H1 (cell line): Measurements from ENCODE around the gene PDE6D. TPM values are rescaled to one million over a fixed set of nuclear protein-coding genes. Genes with fewer than 3 reads are reported as not detected.

ENCODE experiments used
- CTCF ChIA-PET: fragments of 300-600 bp; sonication (Branson Sonifier 250); formaldehyde crosslinking; loops from one replicate; lab custom pipeline; 2021; ENCODE audit not compliant: partially characterized antibody; lab: Charles Lee
- POLR2A ChIA-PET: fragments of 300-600 bp; sonication (Branson Sonifier 250); formaldehyde crosslinking; loops from one replicate; lab custom pipeline; 2021; ENCODE audit warnings: inconsistent platforms; ENCODE audit not compliant: partially characterized antibody; lab: Charles Lee
- DNase-seq, 2 experiments: peaks; one replicate each; pipeline versions ENCODE4 v3.0.0 to v3.0.0-alpha.2; 2010 to 2022; ENCODE audit warnings: low spot score in 2 of 2, low read depth in 1 of 2, mixed read lengths in 1 of 2
- FAIRE-seq: peaks from 2 replicates; lab custom pipeline; 2011; peaks lifted over from hg19 to GRCh38; lab: Jason Lieb, UNC
- H2AFZ ChIP-seq: 2 replicates; pipeline ENCODE4 v1.8.1; 2012; ENCODE audit warnings: low read length, inconsistent platforms
- H2AK5ac ChIP-seq: 2 replicates; pipeline ENCODE4 v1.6.1; 2013; ENCODE audit warnings: low read depth, low read length
- H2BK120ac ChIP-seq: replicated peaks from 2 replicates; pipeline ENCODE3; 2013; ENCODE audit warnings: low read depth, low read length, inconsistent platforms
- H2BK12ac ChIP-seq: 2 replicates; pipeline ENCODE4 v1.6.1; 2013; ENCODE audit warnings: low read depth, low read length
- H2BK15ac ChIP-seq: 2 replicates; pipeline ENCODE4 v1.6.1; 2013; ENCODE audit warnings: low read length
- H2BK20ac ChIP-seq: 2 replicates; pipeline ENCODE4 v1.6.1; 2013; ENCODE audit warnings: low read length
- H2BK5ac ChIP-seq: 2 replicates; pipeline ENCODE4 v1.6.1; 2013; ENCODE audit warnings: low read depth, low read length
- H3K14ac ChIP-seq: 2 replicates; pipeline ENCODE4 v1.6.1; 2013; ENCODE audit warnings: inconsistent platforms; ENCODE audit not compliant: insufficient read length
- H3K18ac ChIP-seq: 2 replicates; pipeline ENCODE4 v1.6.1; 2013; ENCODE audit warnings: low read length; ENCODE audit errors: extremely low read depth
- H3K23ac ChIP-seq: 2 replicates; pipeline ENCODE4 v1.6.1; 2013; ENCODE audit warnings: inconsistent platforms; ENCODE audit not compliant: insufficient read length
- H3K23me2 ChIP-seq: 2 replicates; pipeline ENCODE4 v1.6.1; 2013; ENCODE audit warnings: low read depth, low read length
- H3K27ac ChIP-seq: 2 replicates; pipeline ENCODE4 v1.6.1; 2011; ENCODE audit warnings: low read depth, low read length, inconsistent platforms
- H3K27me3 ChIP-seq, 4 experiments: replicated peaks in 1 of 4; 1 replicate in 1 of 4; 2 replicates in 3 of 4; pipeline versions ENCODE4 v1.6.1 to v1.8.1; 2011 to 2013; ENCODE audit warnings: low read length in 3 of 4, mild to moderate bottlenecking in 3 of 4, inconsistent platforms in 2 of 4, mixed read lengths in 2 of 4, moderate library complexity in 1 of 4; ENCODE audit not compliant: control insufficient read depth in 3 of 4, insufficient read depth in 3 of 4; ENCODE audit errors: extremely low read depth in 1 of 4
- H3K36me3 ChIP-seq, 4 experiments: 2 replicates each; pipeline versions ENCODE4 v1.6.1 to v1.8.1; 2011 to 2013; ENCODE audit warnings: mild to moderate bottlenecking in 4 of 4, low read length in 3 of 4, moderate library complexity in 2 of 4, control low read depth in 1 of 4, inconsistent platforms in 1 of 4; ENCODE audit not compliant: insufficient read depth in 4 of 4, control insufficient read depth in 2 of 4
- H3K4ac ChIP-seq: replicated peaks from 2 replicates; pipeline ENCODE3; 2013; ENCODE audit warnings: low read length, low read depth, mixed read lengths, inconsistent platforms; ENCODE audit not compliant: insufficient read length
- H3K4me1 ChIP-seq, 4 experiments: replicated peaks in 1 of 4; 1 replicate in 1 of 4; 2 replicates in 3 of 4; pipeline versions ENCODE4 v1.6.1 to v1.8.1; 2011 to 2013; ENCODE audit warnings: low read length in 3 of 4, inconsistent platforms in 2 of 4, mixed read lengths in 1 of 4; ENCODE audit not compliant: insufficient read depth in 4 of 4, control insufficient read depth in 3 of 4
- H3K4me2 ChIP-seq, 2 experiments: 2 replicates each; pipeline versions ENCODE4 v1.6.1 to v1.8.1; 2011 to 2013; ENCODE audit warnings: low read depth in 2 of 2, low read length in 2 of 2, control low read depth in 1 of 2, inconsistent platforms in 1 of 2, mild to moderate bottlenecking in 1 of 2; ENCODE audit not compliant: insufficient read depth in 1 of 2
- H3K4me3 ChIP-seq, 4 experiments: fragments of 200-600, 300-600 bp in 1 of 4; sonication (generic), shearing (Covaris generic), sonication (Bioruptor Twin) in 1 of 4; 2 replicates each; pipeline versions ENCODE4 v1.5.1 to v1.8.1; 2011 to 2016; ENCODE audit warnings: low read length in 4 of 4, low read depth in 3 of 4, control low read depth in 2 of 4, inconsistent platforms in 2 of 4, mild to moderate bottlenecking in 2 of 4, mixed read lengths in 1 of 4, moderate library complexity in 1 of 4; ENCODE audit not compliant: insufficient read depth in 2 of 4; ENCODE audit errors: extremely low read depth in 1 of 4
- H3K56ac ChIP-seq: replicated peaks from 2 replicates; pipeline ENCODE3; 2013; ENCODE audit warnings: low read depth, mild to moderate bottlenecking, mixed read lengths, low read length, inconsistent platforms; ENCODE audit not compliant: insufficient read length
- H3K79me1 ChIP-seq: 2 replicates; pipeline ENCODE4 v1.6.1; 2013; ENCODE audit warnings: low read depth, low read length, control low read depth
- H3K79me2 ChIP-seq, 2 experiments: 2 replicates each; pipeline versions ENCODE4 v1.6.1 to v1.8.1; 2012 to 2013; ENCODE audit warnings: low read length in 2 of 2, mild to moderate bottlenecking in 2 of 2, inconsistent platforms in 1 of 2; ENCODE audit not compliant: insufficient read depth in 2 of 2, control insufficient read depth in 1 of 2
- H3K9ac ChIP-seq, 4 experiments: replicated peaks in 1 of 4; 1 replicate in 1 of 4; 2 replicates in 3 of 4; pipeline versions ENCODE4 v1.6.1 to v1.8.1; 2011 to 2013; ENCODE audit warnings: low read depth in 3 of 4, low read length in 3 of 4, control low read depth in 2 of 4, mild to moderate bottlenecking in 2 of 4, moderate library complexity in 2 of 4, inconsistent platforms in 1 of 4; ENCODE audit errors: extremely low read depth in 1 of 4
- H3K9me3 ChIP-seq, 2 experiments: 2 replicates each; pipeline versions ENCODE4 v1.6.1 to v1.8.1; 2012 to 2013; ENCODE audit warnings: mild to moderate bottlenecking in 2 of 2, moderate library complexity in 2 of 2, control low read depth in 1 of 2, inconsistent platforms in 1 of 2, low read depth in 1 of 2, low read length in 1 of 2, mixed read lengths in 1 of 2; ENCODE audit not compliant: insufficient read depth in 2 of 2
- H4K20me1 ChIP-seq, 2 experiments: replicated peaks in 1 of 2; 2 replicates each; pipeline versions ENCODE3 to v1.8.1; 2011 to 2013; ENCODE audit warnings: inconsistent platforms in 2 of 2, low read length in 2 of 2, mild to moderate bottlenecking in 1 of 2; ENCODE audit not compliant: insufficient read depth in 2 of 2, control insufficient read depth in 1 of 2
- H4K5ac ChIP-seq: 2 replicates; pipeline ENCODE4 v1.6.1; 2013; ENCODE audit warnings: low read length, low read depth, mixed read lengths, inconsistent platforms; ENCODE audit not compliant: insufficient read length
- H4K8ac ChIP-seq: 2 replicates; pipeline ENCODE4 v1.8.0; 2013; ENCODE audit warnings: mild to moderate bottlenecking, moderate library complexity, low read length, inconsistent platforms; ENCODE audit not compliant: insufficient read depth; ENCODE audit errors: extremely low read depth
- H4K91ac ChIP-seq: replicated peaks from 2 replicates; pipeline ENCODE3; 2013; ENCODE audit warnings: low read length, mixed read lengths, inconsistent platforms; ENCODE audit not compliant: insufficient read length
- TCF12 ChIP-seq: IDR thresholded peaks from 2 replicates; pipeline ENCODE4 v1.6.1; 2011; ENCODE audit warnings: low read depth, mild to moderate bottlenecking, low read length
- WGBS, 2 experiments: shearing (Covaris generic) in 1 of 2; methylation state at CpG; one replicate each; pipeline versions ENCODE4 v1.1.6 to v1.1.7; 2013 to 2015; ENCODE audit warnings: low lambda C conversion rate in 2 of 2, mixed read lengths in 2 of 2, inconsistent platforms in 1 of 2, low coverage in 1 of 2, missing lambda C conversion rate in 1 of 2; ENCODE audit not compliant: insufficient replicate concordance in 2 of 2, insufficient coverage in 1 of 2, insufficient read length in 1 of 2; ENCODE audit errors: extremely low coverage in 1 of 2, missing lambda C conversion rate in 1 of 2; 5-methylcytosine and 5-hydroxymethylcytosine counted together
- polyA plus RNA-seq, 7 experiments: library from polyadenylated mRNA; depleted of rRNA in 3 of 7; stranded (reverse) in 5 of 7; unstranded in 2 of 7; fragments of >200 nt in 5 of 7; fragments of 200-250 nt in 2 of 7; gene quantifications; 1 replicate in 5 of 7; 2 replicates in 1 of 7; 4 replicates in 1 of 7; pipeline versions ENCODE4 v1.2.1 to v1.2.3, GENCODE V29; 2011 to 2013; ENCODE audit warnings: missing spikeins in 2 of 7, mixed read lengths in 2 of 7
- total RNA-seq: library from RNA; stranded (reverse); fragmentation: NEBNext Ultra II Directional; extraction: Animal tissue kit (Norgen Biotek cat#: 25700); gene quantifications from 2 replicates; pipeline ENCODE4 v1.2.1, GENCODE V29; 2021

The PDE6D gene
- total and polyA plus RNA-seq, 2 of the 8 experiments (the other 6 are each of a cell fraction or from before 2014, with no cell fraction given), result 33.7 to 63.9 TPM

DNA sequence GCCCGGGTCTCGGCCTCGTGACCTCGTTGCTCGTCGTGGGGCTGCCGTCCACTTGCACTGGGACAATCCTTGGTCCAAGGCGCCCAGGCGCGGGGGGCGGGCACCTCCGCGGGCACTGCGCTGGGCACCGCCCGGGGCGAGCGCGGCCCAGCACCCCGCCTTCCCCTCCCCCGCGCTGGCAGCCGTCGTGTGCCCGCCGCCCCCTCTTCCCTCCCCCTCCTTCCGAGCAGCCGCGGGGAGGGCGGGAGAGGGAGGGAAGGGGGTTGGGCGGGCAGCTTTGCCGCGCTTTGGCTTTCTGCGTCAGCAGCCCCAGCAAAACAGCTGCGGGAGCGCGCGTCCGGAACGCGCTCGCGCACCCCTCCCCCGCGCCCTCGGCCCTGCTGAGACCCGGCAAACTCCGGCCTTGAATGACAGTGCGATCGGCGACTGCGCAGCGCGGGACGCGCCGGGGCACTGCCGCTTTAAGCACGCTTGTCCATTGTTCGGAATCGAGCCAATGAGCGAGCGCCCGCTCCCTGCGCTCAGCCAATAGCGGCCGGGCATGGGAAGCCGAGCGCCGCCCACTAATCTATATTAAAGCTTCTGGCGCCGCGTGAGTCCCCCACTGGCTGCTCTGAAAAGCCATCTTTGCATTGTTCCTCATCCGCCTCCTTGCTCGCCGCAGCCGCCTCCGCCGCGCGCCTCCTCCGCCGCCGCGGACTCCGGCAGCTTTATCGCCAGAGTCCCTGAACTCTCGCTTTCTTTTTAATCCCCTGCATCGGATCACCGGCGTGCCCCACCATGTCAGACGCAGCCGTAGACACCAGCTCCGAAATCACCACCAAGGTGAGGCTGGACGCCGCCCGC is 72.9 kb downstream of the PDE6D start, which contains the start of gene PTMA:
PTMA (plus strand) TSS at position 599 of the 846 bp plus-strand sequence; CDS start at position 781, 182 bp downstream.
- ChIA-PET POLR2A (interaction anchor here (0.6 to 22.8 kb wide), 29 partner anchors 7 to 280 kb away, joined by 3 to 1080 read pairs (median 5); partner anchors contain the start of genes COPS7B and NCL), CTCF (interaction anchor here (0.6 to 5.2 kb wide), 6 partner anchors 9 to 95 kb away, joined by 3 to 66 read pairs (median 20); no protein-coding TSS in a partner anchor)
- peak within 1 kb of the TSS; percentile 97 for H2BK12ac ChIP-seq
- H3K4me2 ChIP-seq, result peak within 1 kb of the TSS; percentile 73 to 94
- H3K4me1 ChIP-seq, result peaks cover 0 to 20% (median 11%) of the 10 kb centered on the region in 4 experiments; a peak in 6 of 7 replicates
- H2AFZ ChIP-seq, result peak within 1 kb of the TSS; percentile 97; the same call in 1 of the 2 replicates
- H3K14ac ChIP-seq, result peak within 1 kb of the TSS; percentile 87
- FAIRE-seq (no peak), DNase-seq (peak; percentile 98 to 100)
- H3K56ac ChIP-seq, result peak within 1 kb of the TSS; percentile 99
- H2BK5ac ChIP-seq, result peak within 1 kb of the TSS; percentile 100
- peaks cover 11% of the 10 kb centered on the region for H3K23me2 ChIP-seq
- H3K79me1 ChIP-seq, result 0 out of 2 replicates have a peak, but pooled peaks cover 3% of the 10 kb centered on the region
- peaks cover 38 to 65% of the 10 kb centered on the region in 2 experiments for H3K79me2 ChIP-seq
- H2AK5ac ChIP-seq, result peak within 1 kb of the TSS; percentile 100
- peak within 1 kb of the TSS; percentile 85 to 99 (median 90) for H3K4me3 ChIP-seq
- no peaks in the 10 kb centered on the region for H3K9me3 ChIP-seq
- H4K8ac ChIP-seq, result peak within 1 kb of the TSS; percentile 100
- WGBS, 2 experiments, result 1% methylated on average over 43 of the region's 97 CpGs; no CpG with 5 or more reads in 1 of the 2 experiments
- H4K20me1 ChIP-seq, result peaks cover 19 to 21% of the 10 kb centered on the region in 2 experiments
- peak within 1 kb of the TSS; percentile 93 for H4K5ac ChIP-seq
- no peak within 1 kb of the TSS for H3K23ac ChIP-seq
- peak within 1 kb of the TSS; percentile 96 for H2BK120ac ChIP-seq
- H3K27ac ChIP-seq, result peak within 1 kb of the TSS; percentile 99
- peak within 1 kb of the TSS; percentile 100 for H3K18ac ChIP-seq
- peak within 1 kb of the TSS; percentile 100 for H3K4ac ChIP-seq
- H2BK20ac ChIP-seq, result no peak within 1 kb of the TSS
- peak within 1 kb of the TSS; percentile 100 for H4K91ac ChIP-seq
- no peaks in the 10 kb centered on the region for H3K27me3 ChIP-seq
- peak within 1 kb of the TSS; percentile 98 to 100 (median 99) for H3K9ac ChIP-seq
- peaks cover 14 to 39% (median 27%) of the 10 kb centered on the region in 4 experiments for H3K36me3 ChIP-seq
- peak within 1 kb of the TSS; percentile 98; the same call in 1 of the 2 replicates for H2BK15ac ChIP-seq
- peak; percentile 52; the same call in 1 of the 2 replicates for TF ChIP-seq TCF12
